Memory B cell (primary cell): Measurements from ENCODE around the gene CRYL1.

Experiments used
- ATAC-seq: fragments of 150-1000 bp; cut with Tn5 transposase; 2 replicates; pipeline ENCODE4 v1.10.0; 2021; ENCODE audit warnings: low read depth, mild to moderate bottlenecking, moderate library complexity
- DNase-seq, 2 donors: peaks; one replicate each; pipeline ENCODE4 v3.0.0; 2022; ENCODE audit warnings: low spot score in 2 of 2
- H3K27ac Mint-ChIP-seq: one replicate; pipeline ENCODE4 v1.8.0; 2022; ENCODE audit warnings: mild to moderate bottlenecking, moderate library complexity, mixed read lengths
- H3K27me3 Mint-ChIP-seq: one replicate; pipeline ENCODE4 v1.8.0; 2022; ENCODE audit warnings: mixed read lengths
- H3K36me3 Mint-ChIP-seq: one replicate; pipeline ENCODE4 v1.8.0; 2022; ENCODE audit warnings: mild to moderate bottlenecking, mixed read lengths
- H3K4me1 Mint-ChIP-seq: one replicate; pipeline ENCODE4 v1.8.0; 2022; ENCODE audit warnings: mixed read lengths
- H3K4me3 Mint-ChIP-seq: one replicate; pipeline ENCODE4 v1.8.0; 2022; ENCODE audit warnings: mild to moderate bottlenecking, moderate library complexity, mixed read lengths
- H3K9me3 Mint-ChIP-seq: one replicate; pipeline ENCODE4 v1.8.0; 2022; ENCODE audit warnings: mixed read lengths

CRYL1 gene

DNA sequence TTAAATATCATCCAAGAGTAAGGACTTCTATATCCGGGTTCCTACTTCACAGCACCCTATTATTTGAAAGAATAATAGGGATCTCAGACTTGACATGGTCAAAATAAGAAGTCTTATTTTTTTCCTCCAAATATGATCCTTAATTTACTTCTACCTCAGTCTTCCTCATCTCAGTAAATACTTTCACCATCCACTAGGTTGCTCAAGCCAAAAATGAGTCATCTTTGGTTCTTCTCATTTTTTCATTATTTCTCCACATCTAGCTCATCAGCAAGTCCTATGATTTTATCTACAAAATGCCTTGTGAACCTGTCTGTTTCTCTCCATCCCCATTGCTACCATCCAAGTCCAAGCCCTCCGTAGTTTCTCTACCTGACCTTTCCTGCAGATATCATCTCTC, 171.7 kb downstream of the CRYL1 start:
- ATAC-seq (no peak), DNase-seq (no peak)
- no peak overlapping the region for H3K4me3 Mint-ChIP-seq
- H3K27me3 Mint-ChIP-seq, result peaks cover 7% of the 10 kb centered on the region
- H3K9me3 Mint-ChIP-seq, result peaks cover 4% of the 10 kb centered on the region
- H3K36me3 Mint-ChIP-seq, result no peaks in the 10 kb centered on the region
- H3K4me1 Mint-ChIP-seq, result no peaks in the 10 kb centered on the region
- H3K27ac Mint-ChIP-seq, result no peak overlapping the region
